HG03064 (cell line): ENCODE measurements around the gene NTMT2.
"Not testable (repeated sequence)": the region's sequence is repeated elsewhere in the genome, so short reads cannot be mapped to it uniquely, and the experiment has no call there.

Source experiments
- ATAC-seq: cut with Tn5 transposase; IDR thresholded peaks from one replicate; pipeline ENCODE4 v1.9.1; 2021; ENCODE audit warnings: low read depth; ENCODE audit not compliant: unreplicated experiment

Gene NTMT2

GRCh38 chr1:170155055-170155454, 9.3 kb downstream of the NTMT2 start:
- no peak for ATAC-seq

GRCh38 chr1:170156594-170156993, 10.8 kb downstream of the NTMT2 start:
- ATAC-seq = no peak

- ATAC-seq = no peak
Observed at GRCh38 chr1:170157820-170158219, 12.1 kb downstream of the NTMT2 start.

DNA sequence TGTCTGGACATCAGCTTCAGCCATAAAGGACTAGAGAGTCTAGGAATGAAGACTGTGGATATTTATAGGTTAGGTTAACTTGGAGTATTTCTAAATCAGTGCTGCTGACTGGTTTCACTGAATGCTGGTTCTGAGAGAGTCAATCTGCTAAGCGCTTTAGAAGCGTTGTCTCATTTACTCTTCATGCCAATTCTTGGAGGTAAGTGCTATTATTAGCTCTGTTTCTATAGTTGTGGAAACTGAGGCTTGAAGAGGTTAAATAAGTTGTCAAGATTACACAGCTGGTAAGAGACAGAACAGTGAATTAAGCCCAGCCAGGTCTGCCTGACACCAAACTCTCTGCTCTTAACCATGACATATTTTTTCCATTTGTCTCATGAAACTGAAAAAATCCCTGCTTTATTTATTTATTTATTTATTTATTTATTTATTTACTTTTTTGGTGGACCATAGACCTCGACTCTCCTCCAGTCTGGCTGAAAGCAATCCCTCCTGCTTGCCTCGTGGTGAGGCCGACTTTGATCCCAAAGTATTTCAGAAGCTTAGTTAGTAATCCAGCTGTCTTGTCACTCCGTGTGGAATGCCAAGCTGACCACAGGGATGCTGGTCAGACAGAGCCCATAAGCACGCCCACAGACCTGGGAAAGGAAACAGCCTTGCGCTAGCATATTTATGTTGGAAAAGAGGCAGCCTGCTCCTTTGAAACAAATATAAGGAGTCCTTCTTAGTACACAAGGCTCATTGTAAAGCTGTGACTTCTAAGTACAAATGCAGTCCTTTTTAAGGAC, 16.9 kb downstream of the NTMT2 start:
- no peak for ATAC-seq

DNA sequence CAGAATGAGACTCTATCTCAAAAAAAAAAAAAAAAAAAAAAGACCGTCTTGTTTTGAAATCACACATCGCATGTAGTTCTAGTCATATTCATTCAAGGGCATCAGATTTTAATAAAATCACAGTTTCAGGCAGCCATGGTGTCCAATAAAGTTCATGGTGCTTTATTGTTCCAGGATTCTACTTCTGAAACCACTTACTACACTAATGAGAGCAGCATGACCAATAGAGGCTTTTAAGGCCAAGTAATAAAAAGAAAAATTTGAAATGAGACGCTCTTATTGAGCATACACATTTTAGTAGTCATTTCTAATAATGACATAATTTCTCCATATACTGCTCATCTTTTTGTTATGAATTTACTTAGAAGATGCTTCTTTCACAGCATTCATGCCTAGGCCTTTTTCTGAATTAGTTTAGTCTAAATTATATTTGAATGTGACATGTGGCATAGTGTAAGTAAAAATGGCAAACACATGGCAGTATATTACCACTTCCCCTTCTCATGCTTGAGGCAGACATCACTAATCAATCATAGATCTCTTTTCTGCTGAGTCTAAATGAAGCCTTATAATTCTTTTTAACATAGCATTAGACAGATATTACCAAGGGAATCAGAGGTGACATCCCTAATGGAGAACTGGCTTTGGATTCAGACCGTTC, 18.5 kb downstream of the NTMT2 start:
- ATAC-seq = no peak

- no peak for ATAC-seq
Observed at GRCh38 chr1:170166518-170167180, 20.9 kb downstream of the NTMT2 start.

GRCh38 chr1:170168265-170168664, 22.5 kb downstream of the NTMT2 start:
- ATAC-seq = no peak

GRCh38 chr1:170170513-170170912, 24.8 kb downstream of the NTMT2 start:
- not testable (repeated sequence) for ATAC-seq

DNA sequence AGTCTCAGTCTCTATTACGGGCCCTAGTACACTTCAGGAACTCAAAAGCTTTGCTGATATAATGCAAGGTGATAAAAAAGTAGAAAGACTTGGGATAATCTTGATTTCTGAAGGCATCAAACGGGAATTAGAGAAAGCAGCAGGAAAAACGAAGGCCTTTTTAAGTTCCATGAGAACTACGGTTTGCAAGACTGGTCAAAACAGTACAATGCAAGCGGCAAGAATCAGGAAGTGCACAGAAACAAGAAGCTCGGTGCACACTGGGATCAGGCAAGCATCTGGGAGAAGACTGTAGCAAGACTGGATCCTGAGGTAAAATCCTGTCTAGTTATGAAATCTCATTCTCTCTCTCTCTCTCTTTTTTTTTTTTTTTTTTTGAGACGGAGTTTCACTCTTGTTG, 28.6 kb downstream of the NTMT2 start:
- ATAC-seq = no peak

- ATAC-seq = no peak
Observed at GRCh38 chr1:170175041-170175440, 29.3 kb downstream of the NTMT2 start.

GRCh38 chr1:170175484-170175883, 29.7 kb downstream of the NTMT2 start:
- no peak for ATAC-seq

DNA sequence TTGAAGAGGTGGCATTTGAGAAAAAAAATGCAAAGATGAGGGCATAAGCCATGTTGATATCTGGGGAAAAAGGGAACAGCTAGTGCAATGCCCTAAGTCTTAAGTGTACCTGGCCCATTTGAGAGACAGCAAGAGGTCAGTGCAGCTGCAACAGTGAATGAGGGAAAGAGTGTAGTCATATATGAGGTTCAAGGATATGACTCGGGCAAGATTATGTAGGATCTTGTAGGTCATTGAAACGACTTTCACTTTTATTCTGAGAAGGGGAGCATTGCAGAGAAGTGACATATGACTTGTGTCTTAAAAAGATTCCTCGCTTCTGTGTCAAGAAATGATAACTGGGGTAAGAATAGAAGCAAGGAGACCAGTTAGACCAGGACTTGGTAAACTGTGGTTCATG, 31.0 kb downstream of the NTMT2 start:
- no peak for ATAC-seq

DNA sequence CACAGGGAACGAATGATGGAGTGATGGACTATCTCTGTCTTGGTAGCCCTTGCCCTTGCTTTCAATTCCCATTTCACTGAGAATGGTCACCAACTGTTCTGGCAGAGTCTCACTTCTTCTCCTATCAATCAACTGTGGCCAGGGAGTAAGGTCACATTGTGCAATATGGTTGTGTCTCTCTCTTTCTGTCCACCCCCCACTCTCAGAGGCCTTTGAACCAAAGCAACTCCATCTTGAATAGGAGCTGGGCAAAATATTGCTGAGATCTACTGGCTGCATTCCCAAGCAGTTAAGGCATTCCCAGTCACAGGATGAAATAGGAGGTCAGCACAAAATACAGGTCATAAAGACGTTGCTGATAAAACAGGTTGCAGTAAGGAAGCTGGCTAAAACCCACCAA, 36.7 kb downstream of the NTMT2 start:
- ATAC-seq = no peak

DNA sequence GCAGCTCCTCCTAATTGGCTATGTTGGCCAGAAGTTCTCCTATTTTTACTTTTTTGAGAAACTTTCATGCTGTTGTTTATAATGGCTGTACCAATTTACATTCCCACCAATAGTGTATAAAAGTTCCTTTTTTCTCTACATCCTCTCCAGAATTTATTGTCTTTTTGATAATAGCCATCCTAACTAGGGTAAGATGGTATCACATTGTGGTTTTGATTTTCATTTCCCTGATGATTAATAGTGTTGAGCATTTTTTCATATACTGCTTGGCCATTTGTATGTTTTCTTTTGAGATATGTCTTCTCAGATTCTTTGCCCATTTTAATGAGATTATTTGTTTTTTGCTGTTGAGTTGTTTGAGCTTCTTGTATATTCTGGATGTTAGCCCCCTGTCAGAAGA, 46.8 kb downstream of the NTMT2 start:
- ATAC-seq = no peak

- no peak for ATAC-seq
Observed at GRCh38 chr1:170194451-170194850, 48.7 kb downstream of the NTMT2 start.

GRCh38 chr1:170196490-170197236, 50.9 kb downstream of the NTMT2 start:
- ATAC-seq = no peak

DNA sequence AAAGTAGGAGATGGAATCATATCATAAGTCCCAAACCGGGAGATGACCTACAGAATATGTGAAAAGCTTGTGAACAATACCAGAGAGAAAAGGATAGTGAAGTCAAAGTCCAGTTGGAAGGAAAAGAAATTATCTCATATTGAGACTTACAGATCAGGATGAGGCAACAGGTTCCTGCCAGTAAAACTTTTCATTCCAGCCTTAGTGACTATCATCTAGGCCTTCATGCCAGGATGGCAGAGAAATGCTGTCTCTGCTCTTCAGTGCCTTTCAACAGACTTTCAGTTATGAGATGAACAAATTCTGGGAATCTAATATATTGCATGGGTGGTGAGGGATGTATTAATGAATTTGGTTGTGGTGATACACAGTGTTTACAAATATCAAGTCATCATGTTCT, 52.3 kb downstream of the NTMT2 start:
- ATAC-seq = no peak

DNA sequence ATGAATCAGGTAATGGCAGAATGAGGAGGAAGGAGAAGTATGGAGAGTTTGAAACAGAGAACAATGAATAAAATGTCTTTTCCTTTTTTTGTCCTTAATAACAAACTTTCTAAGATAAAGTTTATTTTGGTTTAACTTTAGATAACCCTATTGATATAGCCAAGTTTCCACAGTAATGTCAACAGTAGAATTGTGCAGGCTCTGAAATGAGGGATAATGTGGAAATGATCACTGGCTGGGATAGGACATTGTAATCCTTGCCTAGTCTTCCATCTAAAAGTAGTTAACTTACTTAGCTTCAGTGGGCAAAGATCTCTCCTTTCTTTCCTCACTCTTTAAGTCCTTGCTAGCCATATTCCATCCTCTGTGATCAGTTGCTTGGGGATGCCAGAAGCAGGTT, 52.8 kb downstream of the NTMT2 start:
- no peak for ATAC-seq

GRCh38 chr1:170200161-170200560, 54.4 kb downstream of the NTMT2 start:
- ATAC-seq = no peak

GRCh38 chr1:170200621-170201397, 55.0 kb downstream of the NTMT2 start:
- ATAC-seq = no peak
